HG03460 (cell line): ENCODE measurements around the gene ABLIM3.

Experiments used
- ATAC-seq: cut with Tn5 transposase; IDR thresholded peaks from one replicate; pipeline ENCODE4 v1.9.1; 2021; ENCODE audit not compliant: unreplicated experiment

The ABLIM3 gene

DNA sequence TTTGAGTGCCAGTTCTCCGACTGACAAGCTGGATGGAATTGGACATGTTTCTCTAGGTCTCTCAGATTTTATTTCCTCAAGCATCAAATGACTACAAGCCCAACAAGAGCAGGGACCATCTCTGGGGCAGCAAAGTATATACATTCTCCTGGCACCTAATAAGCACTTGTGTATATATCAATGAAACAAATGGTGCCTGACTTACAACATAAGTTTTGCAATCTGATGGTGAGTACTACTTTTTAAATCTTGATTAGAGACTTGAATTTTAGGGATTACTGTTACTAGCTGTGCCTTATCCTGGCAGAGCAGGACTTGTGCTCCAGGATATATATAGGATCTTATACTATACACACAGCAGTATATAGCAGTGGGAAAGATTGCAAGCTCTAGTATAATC lies 8.8 kb upstream of the ABLIM3 start:
- ATAC-seq, result no peak

DNA sequence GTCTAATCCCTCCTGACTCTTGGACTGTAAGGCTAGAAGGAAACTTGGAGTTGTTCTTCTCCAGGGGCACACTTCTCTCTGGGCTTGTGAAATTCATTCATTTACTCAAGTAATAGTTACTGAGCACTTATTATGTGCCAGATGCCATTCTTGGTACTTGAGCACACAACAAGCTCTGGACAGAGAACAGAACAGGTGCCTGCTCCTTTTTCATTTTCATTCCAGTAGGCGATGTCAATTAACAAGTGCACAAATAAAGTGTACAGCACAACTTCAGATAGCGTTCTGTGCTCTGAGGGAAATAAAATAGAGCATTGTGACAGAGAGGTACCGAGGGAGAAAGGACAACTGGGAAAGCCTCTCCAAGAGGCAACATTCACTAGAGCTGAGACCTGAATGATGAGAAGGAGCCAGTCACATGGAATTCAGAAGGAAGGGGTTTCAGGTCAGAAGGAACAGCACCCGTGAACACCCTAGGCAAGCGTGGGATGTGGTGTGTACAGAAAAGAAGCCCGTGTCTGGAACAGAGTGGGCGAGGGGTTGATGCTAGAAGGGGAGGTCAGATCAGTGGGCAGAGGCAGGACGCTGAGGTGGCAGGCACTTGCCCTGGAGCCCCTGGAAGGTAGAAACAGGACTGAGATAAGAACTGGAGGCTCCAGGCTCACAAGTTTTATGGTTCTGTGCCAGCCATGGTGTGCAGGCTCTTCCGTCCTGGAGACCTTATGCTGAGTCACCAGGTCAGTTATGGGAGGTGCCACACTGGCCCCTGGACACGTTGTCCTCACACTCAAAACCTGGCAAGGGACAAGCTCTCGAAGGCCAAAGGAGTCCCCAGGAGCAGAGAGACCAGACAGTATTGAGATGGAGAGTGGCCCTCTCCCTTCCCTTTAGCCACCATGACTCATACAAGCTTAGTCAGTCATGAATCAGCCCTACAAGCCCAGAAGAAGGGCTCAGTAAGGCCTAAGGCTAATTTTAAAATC lies 7.2 kb upstream of the ABLIM3 start:
- no peak for ATAC-seq

GRCh38 chr5:149134778-149135500 lies 6.4 kb upstream of the ABLIM3 start:
- ATAC-seq, result no peak

DNA sequence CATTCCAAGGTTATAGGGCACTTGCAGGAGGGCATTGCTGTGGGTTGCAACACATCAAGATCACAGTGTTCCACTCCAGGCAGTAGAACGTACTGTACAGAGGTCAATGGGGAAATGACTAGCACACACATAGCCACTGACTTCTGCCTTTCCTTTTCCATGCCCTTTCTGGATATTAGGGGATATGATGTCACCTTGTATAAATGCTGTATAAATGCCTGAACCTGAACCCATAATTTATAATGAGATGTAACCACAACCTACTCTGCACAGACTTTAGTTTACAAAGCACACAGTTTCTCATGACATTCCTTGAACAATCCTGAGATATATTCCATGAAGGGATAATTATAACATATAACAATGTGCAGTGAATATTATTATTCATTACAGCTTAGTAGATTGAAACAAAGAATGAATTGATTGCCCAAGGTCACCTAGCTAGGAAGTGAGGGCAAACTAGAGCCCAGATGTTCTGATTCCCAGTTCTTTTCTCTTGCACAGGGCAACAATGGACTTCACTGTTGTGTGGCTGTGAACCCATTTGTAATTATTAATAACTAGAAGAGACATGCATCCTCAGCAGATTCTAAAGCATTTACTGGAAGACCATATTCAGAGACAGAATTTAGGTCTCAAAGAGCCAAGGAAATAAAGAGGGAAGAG lies 5.6 kb upstream of the ABLIM3 start:
- no peak for ATAC-seq

- no peak for ATAC-seq
Measured at GRCh38 chr5:149138182-149138923, 2.9 kb upstream of the ABLIM3 start.

- no peak for ATAC-seq
Measured at GRCh38 chr5:149140197-149141002, 893 bp upstream of the ABLIM3 start.

DNA sequence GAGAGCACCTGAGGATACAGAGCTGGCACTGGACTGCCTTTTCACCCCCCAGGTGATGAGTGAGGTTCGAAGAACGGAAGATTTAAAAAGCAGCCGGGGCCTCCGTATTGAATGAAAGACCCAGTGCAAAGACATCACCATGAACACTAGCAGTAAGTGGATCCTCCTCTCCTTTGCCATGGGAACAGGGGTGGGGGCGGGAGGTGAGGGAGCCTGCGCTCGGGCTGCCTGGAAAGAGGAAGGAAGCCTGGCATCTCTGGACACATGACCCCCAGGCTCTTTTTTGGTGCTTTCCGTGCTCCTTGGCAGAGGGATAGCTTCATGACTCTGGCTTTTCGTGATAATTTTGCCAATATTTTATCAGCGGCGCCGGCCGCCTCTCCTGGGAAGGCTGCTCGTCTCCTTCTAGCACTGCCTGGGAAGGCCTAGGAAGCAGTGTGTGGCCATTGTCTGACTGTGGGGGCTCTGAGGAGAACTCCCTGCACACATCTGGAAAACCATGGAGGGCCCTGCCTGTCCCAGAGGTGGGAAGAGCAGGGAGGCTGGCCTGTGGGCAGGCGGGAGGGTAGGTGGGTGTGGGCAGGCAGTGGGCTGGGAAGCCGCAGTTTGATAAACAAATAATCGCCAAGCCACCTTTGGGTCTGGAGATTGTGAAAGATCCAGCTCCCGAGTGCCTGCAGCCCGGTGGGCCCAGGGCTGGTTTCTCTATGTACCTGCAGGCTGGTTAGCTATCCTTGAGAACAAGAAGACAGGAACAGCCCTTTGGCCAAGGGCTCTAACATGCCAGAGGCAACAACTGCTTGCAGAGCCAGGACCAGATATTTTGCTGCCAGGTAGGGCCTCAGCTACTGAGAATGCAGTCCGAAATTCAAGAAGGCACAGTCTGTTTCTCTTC lies 911 bp downstream of the ABLIM3 start:
- no peak for ATAC-seq

- no peak for ATAC-seq
Measured at GRCh38 chr5:149143470-149143869, 2.2 kb downstream of the ABLIM3 start.

DNA sequence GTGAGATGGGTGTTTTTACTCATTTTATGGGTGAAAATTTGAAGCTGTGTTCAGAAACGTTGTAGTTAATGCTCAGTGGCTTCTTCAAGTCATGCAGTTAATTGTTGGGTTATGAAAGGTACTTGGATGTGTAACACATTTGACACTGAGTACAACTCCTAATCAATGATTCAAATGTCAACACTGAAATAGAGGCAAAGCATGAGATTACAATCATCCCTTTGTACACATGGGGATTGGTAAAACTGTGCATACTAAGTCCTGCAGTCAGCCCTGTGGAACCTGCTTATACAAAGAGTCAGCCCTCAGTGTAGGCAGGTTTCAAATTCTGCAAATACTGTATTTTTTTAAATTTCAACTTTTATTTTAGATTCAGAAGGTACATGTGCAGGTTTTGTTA lies 3.3 kb downstream of the ABLIM3 start:
- ATAC-seq, result no peak

DNA sequence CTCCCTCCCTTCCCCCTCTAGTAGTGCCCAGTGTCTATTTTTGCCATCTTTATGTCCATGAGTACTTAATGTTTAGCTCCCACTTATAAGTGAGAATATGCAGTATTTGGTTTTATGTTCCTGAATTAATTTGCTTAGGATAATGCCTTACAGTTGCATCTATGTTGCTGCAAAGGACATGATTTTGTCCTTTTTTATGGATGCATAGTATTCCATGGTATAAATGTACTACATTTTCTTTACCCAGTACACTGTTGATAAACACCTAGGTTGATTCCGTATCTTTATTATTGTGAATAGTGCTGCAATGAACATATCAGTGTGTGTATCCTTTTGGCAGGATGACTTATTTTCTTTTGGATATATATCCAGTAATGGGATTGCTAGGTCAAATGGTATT lies 3.8 kb downstream of the ABLIM3 start:
- ATAC-seq, result no peak

DNA sequence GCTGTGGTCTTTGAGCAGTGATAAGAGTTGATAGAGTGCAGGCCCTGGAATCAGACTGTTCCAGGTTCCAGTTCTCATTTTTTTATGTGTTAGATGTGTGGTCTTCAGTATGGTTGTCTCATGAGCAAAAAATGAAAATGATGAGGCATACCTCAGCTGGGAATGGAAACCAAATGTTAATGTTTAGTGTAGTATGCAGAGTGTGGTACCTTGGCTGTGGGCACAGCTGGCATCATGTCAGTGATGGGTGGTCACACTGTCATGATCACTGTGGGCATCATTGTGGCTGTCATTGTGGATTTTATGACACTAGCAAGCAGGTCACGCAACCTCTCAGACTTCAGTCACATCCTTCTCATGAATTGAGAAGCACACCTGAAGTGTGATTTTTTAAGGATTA lies 6.4 kb downstream of the ABLIM3 start:
- no peak for ATAC-seq

GRCh38 chr5:149149942-149150341 lies 8.6 kb downstream of the ABLIM3 start:
- no peak for ATAC-seq

- ATAC-seq, result no peak
Measured at GRCh38 chr5:149150457-149150856, 9.2 kb downstream of the ABLIM3 start.

DNA sequence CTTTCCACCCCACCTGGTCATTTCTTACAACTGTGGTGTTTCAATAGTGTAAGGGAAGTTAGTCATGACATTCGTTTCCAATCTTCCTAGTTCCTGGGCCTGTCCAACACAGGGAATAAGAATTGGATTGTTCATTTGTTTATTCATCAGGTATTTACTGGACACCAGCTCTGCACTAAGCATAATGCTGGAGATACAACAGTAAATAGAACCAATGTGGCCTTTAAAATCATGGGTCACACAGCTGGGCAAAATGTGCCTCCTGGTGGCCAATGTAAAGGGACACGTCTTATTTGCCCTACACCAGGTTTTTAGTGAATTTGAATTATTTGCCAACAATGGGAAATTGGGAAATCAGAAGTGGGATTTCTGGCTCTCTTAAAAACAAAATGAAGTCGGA lies 10.4 kb downstream of the ABLIM3 start:
- no peak for ATAC-seq

GRCh38 chr5:149152317-149152746 lies 11.0 kb downstream of the ABLIM3 start:
- ATAC-seq, result no peak

DNA sequence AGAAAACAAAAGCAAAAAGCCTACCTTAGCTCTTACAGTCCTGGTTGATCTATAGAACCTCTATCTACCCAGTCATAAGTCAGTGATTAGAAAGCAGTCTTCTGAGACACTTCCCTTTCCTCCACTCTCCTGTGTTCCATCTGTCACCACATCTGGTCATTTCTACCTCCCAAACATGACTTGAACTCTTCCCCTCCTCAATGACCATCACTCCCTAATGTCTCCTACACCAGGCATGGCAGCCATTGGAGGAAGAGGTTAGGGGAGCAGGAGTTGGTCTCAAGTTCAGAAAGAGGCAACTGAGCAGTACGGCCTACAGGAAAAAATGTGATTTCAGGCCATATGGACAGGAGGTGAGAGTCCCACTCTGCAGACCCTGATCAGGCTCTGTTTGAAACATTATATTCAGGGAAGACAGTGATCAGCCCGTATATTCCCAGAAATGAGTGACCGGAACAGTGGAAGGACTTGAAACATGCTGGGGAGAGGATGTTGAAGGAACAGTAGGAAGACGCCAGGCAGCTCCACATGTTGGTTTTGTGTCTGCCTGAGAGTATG lies 12.0 kb downstream of the ABLIM3 start:
- ATAC-seq, result no peak

DNA sequence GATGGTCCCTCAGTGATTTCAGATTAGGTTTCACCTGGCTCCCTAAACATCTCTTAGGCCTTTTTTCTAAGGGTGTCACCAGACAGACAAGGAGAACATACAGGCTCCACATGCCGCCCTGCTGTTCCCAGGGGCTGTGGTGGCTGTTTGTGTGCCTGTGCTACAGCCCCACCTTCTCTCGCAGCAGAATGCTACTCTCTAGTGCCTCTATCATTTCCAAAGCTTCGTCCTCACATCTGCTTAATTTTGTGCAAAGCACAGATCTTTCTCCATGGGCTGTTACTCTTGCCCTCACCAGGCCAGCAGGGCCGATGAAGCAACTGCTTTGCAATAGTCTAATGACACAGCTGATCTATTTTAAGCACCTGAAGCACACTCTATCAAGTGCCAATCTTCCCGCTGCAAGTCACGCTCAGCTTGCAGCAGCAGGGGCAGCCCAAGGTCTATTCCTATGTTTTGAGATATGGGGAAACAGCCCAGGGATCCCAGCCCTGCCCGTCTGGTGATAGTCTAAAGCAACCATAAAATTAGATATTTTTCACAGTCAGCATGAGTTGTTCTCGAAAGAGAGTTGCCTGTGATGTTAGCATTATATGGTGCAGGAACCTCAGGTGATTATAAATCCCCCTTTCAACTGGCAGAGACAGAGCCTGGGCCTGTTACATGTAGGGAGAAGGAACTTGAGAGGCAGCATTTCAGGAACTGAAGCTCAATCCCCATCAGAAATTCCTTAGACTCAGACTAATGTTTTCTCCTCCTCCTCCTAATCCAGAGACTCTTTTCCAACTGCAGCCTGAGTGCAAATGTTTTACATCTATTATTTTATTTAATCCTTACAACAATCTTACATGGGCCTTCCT lies 12.7 kb downstream of the ABLIM3 start:
- no peak for ATAC-seq

GRCh38 chr5:149154650-149155049 lies 13.4 kb downstream of the ABLIM3 start:
- ATAC-seq, result no peak
